HepG2 (cell line): ENCODE measurements around the gene PXT1. TPM values are rescaled to one million over a fixed set of nuclear protein-coding genes. Genes with fewer than 3 reads are reported as not detected.

Experiments used
- ATAD3A ChIP-seq: sonication (generic); formaldehyde crosslinking; IDR thresholded peaks from 2 replicates; pipeline ENCODE4 v1.4.0; 2020; ENCODE audit warnings: missing genetic modification reagents
- HINFP ChIP-seq: sonication (generic); formaldehyde crosslinking; IDR thresholded peaks from 2 replicates; pipeline ENCODE4 v1.4.0; 2020; ENCODE audit warnings: low read depth, mild to moderate bottlenecking, missing genetic modification reagents
- PHF21A ChIP-seq: sonication (generic); formaldehyde crosslinking; IDR thresholded peaks from 2 replicates; pipeline ENCODE4 v1.5.0; 2020; ENCODE audit warnings: mild to moderate bottlenecking, missing genetic modification reagents
- RARG ChIP-seq: sonication (generic); formaldehyde crosslinking; IDR thresholded peaks from 2 replicates; pipeline ENCODE4 v1.4.0; 2020; ENCODE audit warnings: low read depth, mild to moderate bottlenecking, missing genetic modification reagents
- TOPORS ChIP-seq: sonication (generic); formaldehyde crosslinking; IDR thresholded peaks from 2 replicates; pipeline ENCODE4 v1.8.0; 2023; ENCODE audit warnings: mild to moderate bottlenecking, missing genetic modification reagents
- U2AF2 ChIP-seq: fragments of 200-400 bp; formaldehyde crosslinking; IDR thresholded peaks from 2 replicates; pipeline ENCODE4 v1.6.1; 2017; ENCODE audit warnings: low read depth, mild to moderate bottlenecking, low read length
- ZFP91 ChIP-seq: sonication (generic); formaldehyde crosslinking; IDR thresholded peaks from 2 replicates; pipeline ENCODE4 v1.9.0; 2022; ENCODE audit warnings: missing genetic modification reagents, mild to moderate bottlenecking, borderline replicate concordance
- ZHX2 ChIP-seq, 2 experiments: sonication (generic) in 1 of 2; formaldehyde crosslinking in 1 of 2; IDR thresholded peaks; 2 replicates each; pipeline versions ENCODE4 v1.6.1 to v1.9.0; 2014 to 2022; ENCODE audit warnings: antibody characterized with exemption in 1 of 2, borderline replicate concordance in 1 of 2, inconsistent platforms in 1 of 2, low read depth in 1 of 2, missing genetic modification reagents in 1 of 2
- ZNF180 ChIP-seq: sonication (generic); formaldehyde crosslinking; IDR thresholded peaks from 2 replicates; pipeline ENCODE4 v1.4.0; 2020; ENCODE audit warnings: low read depth, missing genetic modification reagents, borderline replicate concordance
- ZNF282 ChIP-seq: fragments of 450-650 bp; IDR thresholded peaks from 2 replicates; pipeline ENCODE4 v1.6.1; 2018; ENCODE audit not compliant: partially characterized antibody
- ZNF367 ChIP-seq: sonication (generic); formaldehyde crosslinking; IDR thresholded peaks from 2 replicates; pipeline ENCODE4 v1.4.0; 2020; ENCODE audit warnings: missing genetic modification reagents, borderline replicate concordance
- ZNF44 ChIP-seq: sonication (generic); formaldehyde crosslinking; IDR thresholded peaks from 2 replicates; pipeline ENCODE4 v1.5.1; 2020; ENCODE audit warnings: mild to moderate bottlenecking, missing genetic modification reagents
- ZNF446 ChIP-seq: sonication (generic); formaldehyde crosslinking; IDR thresholded peaks from 2 replicates; pipeline ENCODE4 v1.5.0; 2020; ENCODE audit warnings: mild to moderate bottlenecking, missing genetic modification reagents
- ZNF589 ChIP-seq: sonication (generic); formaldehyde crosslinking; conservative IDR thresholded peaks from 2 replicates; pipeline ENCODE4 v1.8.0; 2022; ENCODE audit warnings: mild to moderate bottlenecking, moderate library complexity, missing genetic modification reagents
- ZNF614 ChIP-seq: IDR thresholded peaks from 2 replicates; pipeline ENCODE4 v1.6.1; 2018; ENCODE audit warnings: missing biosample characterization, missing genetic modification reagents, inconsistent platforms, borderline replicate concordance
- ZSCAN21 ChIP-seq: sonication (generic); formaldehyde crosslinking; IDR thresholded peaks from 2 replicates; pipeline ENCODE4 v1.8.0; 2022; ENCODE audit warnings: mild to moderate bottlenecking, missing genetic modification reagents, moderate library complexity, borderline replicate concordance
- polyA plus RNA-seq, 8 experiments: library from polyadenylated mRNA; depleted of rRNA in 3 of 8; stranded (reverse) in 7 of 8; unstranded in 1 of 8; fragments of >200 nt; fragmentation: Illumina TruSeq in 4 of 8; extraction: Trizol in 4 of 8; gene quantifications; 2 replicates each; pipeline versions ENCODE4 v1.2.1 to v1.2.3, GENCODE V29; 2011 to 2016; ENCODE audit warnings: low read depth in 4 of 8, missing spikeins in 1 of 8, mixed read lengths in 1 of 8; ENCODE audit not compliant: insufficient read depth in 1 of 8
- total RNA-seq, 5 experiments: library from RNA; depleted of rRNA; stranded (reverse); fragments of >200 nt; fragmentation: Illumina TruSeq; extraction: Trizol; gene quantifications; 2 replicates each; pipeline ENCODE4 v1.2.3, GENCODE V29; 2016; ENCODE audit warnings: low read depth in 1 of 5
- TF ChIP-seq, protein P1 (sequence below): sonication (generic); formaldehyde crosslinking; IDR thresholded peaks from 2 replicates; pipeline ENCODE4 v1.5.0; 2020; ENCODE audit warnings: mild to moderate bottlenecking, missing genetic modification reagents

PXT1 gene
- total and polyA plus RNA-seq, 2 of the 13 experiments (the other 11 are each of a cell fraction or from before 2014, with no cell fraction given), result 0.04 TPM; not detected in 1

DNA sequence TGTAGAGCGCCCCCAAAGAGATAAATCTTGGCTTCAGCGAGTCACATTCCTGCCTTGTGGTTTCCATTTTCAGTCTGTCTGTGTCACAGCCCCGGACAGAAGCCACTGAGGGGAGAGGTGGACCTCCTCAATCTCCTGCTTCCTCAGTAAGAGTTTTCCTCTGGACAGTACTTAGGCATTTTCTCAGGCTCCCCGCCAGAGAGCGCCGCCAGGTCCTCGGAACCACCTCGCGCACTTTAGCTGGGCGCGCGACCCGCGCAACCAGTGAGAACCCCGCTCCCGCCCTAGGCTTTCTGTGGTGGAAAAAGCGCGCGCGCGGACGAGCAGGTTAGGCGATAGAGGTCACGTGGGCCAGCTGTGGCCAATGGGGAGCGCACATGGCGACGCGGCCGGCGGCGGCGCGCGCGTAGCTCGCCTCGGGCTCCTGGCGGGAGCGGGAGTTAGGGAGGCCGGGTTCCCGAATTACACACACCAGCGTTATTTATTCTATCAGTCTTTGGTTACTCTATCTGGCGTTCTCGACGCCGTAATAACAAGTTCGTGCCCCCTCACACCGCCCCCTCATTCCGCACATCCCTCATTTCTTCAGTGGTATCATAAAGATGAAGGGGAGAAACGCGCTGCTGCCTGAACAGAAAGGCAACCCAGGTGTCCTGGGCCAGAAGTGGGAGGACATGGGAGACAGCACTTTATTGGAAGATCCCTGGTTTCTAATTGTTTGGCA, 19.4 kb downstream of the PXT1 start (continued):
- TF ChIP-seq ZNF446 (CRISPR knock-in tag) (no peak), ZNF180 (CRISPR knock-in tag) (no peak), ZNF282 (no peak), HINFP (CRISPR knock-in tag) (peak; percentile 67; the same call in 1 of the 2 replicates), ZNF367 (CRISPR knock-in tag) (no peak), RARG (no peak), ZNF589 (CRISPR knock-in tag) (no peak; the same call in 1 of the 2 replicates), PHF21A (CRISPR knock-in tag) (peak; percentile 96), ZFP91 (CRISPR knock-in tag) (peak; percentile 96), TOPORS (CRISPR knock-in tag) (peak; percentile 97), U2AF2 (no peak), ZHX2 (IDR thresholded peaks at IDR 0.05; ENCODE audit: low read depth) (0 out of 2 replicates have a peak, but pooled peaks have one; percentile 27), ZHX2 (CRISPR knock-in tag; IDR thresholded peaks at IDR 0.05; ENCODE audit: borderline replicate concordance) (no peak), ZNF614 (CRISPR knock-in tag) (peak; percentile 80; the same call in 1 of the 2 replicates), ZNF44 (CRISPR knock-in tag) (0 out of 2 replicates have a peak, but pooled peaks have one; percentile 64), ATAD3A (no peak), ZSCAN21 (CRISPR knock-in tag) (peak; percentile 58; the same call in 1 of the 2 replicates)
- TF ChIP-seq, protein P1, sequence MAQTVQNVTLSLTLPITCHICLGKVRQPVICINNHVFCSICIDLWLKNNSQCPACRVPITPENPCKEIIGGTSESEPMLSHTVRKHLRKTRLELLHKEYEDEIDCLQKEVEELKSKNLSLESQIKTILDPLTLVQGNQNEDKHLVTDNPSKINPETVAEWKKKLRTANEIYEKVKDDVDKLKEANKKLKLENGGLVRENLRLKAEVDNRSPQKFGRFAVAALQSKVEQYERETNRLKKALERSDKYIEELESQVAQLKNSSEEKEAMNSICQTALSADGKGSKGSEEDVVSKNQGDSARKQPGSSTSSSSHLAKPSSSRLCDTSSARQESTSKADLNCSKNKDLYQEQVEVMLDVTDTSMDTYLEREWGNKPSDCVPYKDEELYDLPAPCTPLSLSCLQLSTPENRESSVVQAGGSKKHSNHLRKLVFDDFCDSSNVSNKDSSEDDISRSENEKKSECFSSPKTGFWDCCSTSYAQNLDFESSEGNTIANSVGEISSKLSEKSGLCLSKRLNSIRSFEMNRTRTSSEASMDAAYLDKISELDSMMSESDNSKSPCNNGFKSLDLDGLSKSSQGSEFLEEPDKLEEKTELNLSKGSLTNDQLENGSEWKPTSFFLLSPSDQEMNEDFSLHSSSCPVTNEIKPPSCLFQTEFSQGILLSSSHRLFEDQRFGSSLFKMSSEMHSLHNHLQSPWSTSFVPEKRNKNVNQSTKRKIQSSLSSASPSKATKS (CRISPR knock-in tag), result no peak
